HFF-Myc (cell line): ENCODE results near the gene ATP7B.
"Not testable (repeated sequence)": the region's sequence is repeated elsewhere in the genome, so short reads cannot be mapped to it uniquely, and the experiment has no call there.

ENCODE experiments used
- DNase-seq: peaks from one replicate; pipeline ENCODE4 v3.0.0-alpha.2; 2011; ENCODE audit warnings: low read depth; ENCODE audit errors: extremely low read depth
- H3K4me3 ChIP-seq: replicated peaks from 2 replicates; pipeline ENCODE4 v1.5.1; 2011; ENCODE audit warnings: low read depth, mild to moderate bottlenecking, control low read depth, low read length
- CTCF ChIP-seq: IDR thresholded peaks from 2 replicates; pipeline ENCODE4 v1.5.1; 2012; ENCODE audit warnings: mild to moderate bottlenecking, low read depth, low read length, control low read depth; ENCODE audit errors: missing control alignments

The ATP7B gene

DNA sequence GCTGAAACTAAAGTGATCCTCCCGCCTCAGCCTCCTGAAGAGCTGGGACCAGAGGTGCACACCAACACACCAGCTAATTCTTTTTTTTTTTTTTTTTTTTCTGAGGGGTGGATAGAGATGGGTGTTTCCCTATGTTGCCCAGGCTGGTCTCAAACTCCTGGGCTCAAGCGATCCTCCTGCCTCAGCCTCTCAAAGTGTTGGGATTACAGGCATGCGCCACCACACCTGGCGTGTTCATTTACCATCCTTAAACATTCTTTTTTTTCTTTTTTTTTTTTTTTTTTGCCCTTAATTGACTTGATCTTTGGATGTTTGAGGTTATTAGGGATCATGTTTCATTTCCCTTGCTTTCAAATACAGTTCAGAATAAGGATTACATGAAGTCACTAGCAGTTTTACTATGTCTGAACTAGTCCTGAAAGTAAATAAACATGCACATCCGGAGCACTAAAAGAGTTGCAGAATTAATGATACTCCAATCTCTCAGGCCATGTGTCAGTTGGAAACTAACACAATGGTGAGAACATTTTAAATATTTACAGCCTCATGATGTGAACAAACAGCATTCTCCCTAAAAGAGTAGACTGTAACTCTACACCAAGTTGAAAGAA lies 23.5 kb upstream of the ATP7B start:
- no peak for TF ChIP-seq CTCF
- DNase-seq = no peak
- no peak overlapping the region for H3K4me3 ChIP-seq

DNA sequence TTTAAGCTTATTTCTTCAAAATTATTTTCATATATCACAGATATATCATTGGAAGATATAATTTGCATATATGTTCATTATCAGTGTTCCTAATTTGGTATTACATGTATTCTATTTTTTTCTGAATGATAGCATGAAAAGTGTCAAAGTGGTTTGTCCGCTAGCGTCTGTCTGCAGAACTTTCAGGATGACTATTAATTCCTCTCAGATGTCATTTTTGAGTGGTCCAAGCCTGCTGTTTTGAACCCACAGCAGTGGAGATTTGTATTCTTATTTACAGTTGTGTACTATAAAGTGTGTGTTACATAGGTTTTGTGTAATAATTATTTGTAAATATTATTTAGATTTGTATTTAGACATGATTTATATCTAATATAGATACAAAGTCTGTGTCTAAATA lies 21.8 kb upstream of the ATP7B start:
- no peak for TF ChIP-seq CTCF
- no peak overlapping the region for H3K4me3 ChIP-seq
- no peak for DNase-seq

DNA sequence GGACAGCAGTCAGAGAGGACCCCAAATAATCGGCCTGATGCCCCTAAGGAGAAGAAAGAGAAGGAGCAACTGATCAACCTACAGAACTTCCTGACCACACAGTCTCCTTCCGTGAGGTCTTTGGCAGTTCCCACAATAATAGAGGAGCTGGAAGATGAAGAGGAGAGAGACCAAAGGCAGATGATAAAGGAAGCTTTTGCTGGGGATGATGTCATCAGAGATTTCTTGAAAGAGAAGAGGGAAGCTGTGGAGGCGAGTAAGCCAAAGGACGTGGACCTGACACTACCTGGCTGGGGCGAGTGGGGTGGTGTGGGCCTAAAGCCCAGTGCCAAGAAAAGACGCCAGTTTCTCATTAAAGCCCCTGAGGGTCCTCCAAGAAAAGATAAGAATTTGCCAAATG lies 19.2 kb upstream of the ATP7B start:
- not testable (repeated sequence) for DNase-seq, H3K4me3 ChIP-seq

DNA sequence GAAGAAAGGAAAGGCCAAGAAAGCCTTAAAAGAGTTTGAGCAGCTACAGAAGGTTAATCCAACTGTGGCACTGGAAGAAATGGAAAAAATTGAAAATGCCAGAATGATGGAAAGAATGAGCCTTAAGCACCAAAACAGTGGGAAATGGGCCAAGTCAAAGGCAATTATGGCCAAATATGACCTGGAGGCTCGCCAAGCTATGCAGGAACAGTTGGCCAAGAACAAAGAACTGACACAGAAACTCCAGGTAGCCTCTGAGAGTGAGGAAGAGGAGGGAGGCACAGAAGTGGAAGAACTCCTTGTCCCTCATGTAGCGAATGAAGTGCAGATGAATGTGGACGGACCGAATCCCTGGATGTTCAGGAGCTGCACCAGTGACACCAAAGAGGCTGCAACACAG lies 18.3 kb upstream of the ATP7B start:
- DNase-seq = no peak
- no peak for TF ChIP-seq CTCF
- H3K4me3 ChIP-seq = no peak overlapping the region

- no peak overlapping the region for H3K4me3 ChIP-seq
- TF ChIP-seq CTCF = no peak
- no peak for DNase-seq
These were observed 16.6 kb upstream of the ATP7B start for GRCh38 chr13:52027832-52028231.

DNA sequence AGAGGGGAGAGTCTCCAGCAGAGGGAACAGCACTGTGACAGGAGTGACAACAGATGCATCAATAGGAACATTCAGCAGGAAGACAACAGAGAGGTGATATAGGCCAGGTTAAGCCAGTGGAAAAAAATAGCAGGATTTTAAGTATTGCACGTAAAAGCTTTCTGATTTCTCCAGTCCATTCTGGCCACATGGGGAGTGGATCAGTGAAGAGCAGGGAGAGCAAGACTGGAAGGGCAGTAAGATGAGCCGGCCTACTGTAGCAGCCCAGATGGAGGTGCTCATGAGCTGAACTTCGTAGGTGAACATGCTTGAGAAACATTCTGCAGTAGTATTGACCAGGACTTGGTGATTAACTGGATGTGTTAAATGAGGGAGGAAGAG lies 15.0 kb upstream of the ATP7B start:
- H3K4me3 ChIP-seq = no peak overlapping the region
- no peak for DNase-seq
- no peak for TF ChIP-seq CTCF

GRCh38 chr13:52025475-52026245 lies 14.4 kb upstream of the ATP7B start:
- DNase-seq = no peak
- H3K4me3 ChIP-seq = no peak overlapping the region

More at GRCh38 chr13:52025475-52026245, 14.4 kb upstream of the ATP7B start:
- TF ChIP-seq CTCF = no peak
